HEK293T (cell line): Measurements from ENCODE around the gene SIT1.

Experiments used
- CTCF ChIA-PET: fragments of 350-600 bp; formaldehyde crosslinking; extraction: SDS; loops from one replicate; lab custom pipeline; 2021; ENCODE audit warnings: antibody characterized with exemption, inconsistent platforms; lab: Yijun Ruan, JAX
- POLR2A ChIA-PET: fragments of 350-600 bp; formaldehyde crosslinking; extraction: SDS; loops from one replicate; lab custom pipeline; 2020; ENCODE audit warnings: antibody characterized with exemption, inconsistent platforms; lab: Yijun Ruan, JAX
- DNase-seq: peaks from one replicate; pipeline ENCODE4 v3.0.0; 2012; ENCODE audit warnings: mixed read lengths; ENCODE audit errors: extremely low spot score
- ARNT ChIP-seq: fragments of 450-650 bp; IDR thresholded peaks from 2 replicates; pipeline ENCODE4 v1.6.1; 2017; ENCODE audit warnings: mild to moderate bottlenecking
- BHLHE40 ChIP-seq: fragments of 450-650 bp; IDR thresholded peaks from 2 replicates; pipeline ENCODE4 v1.6.1; 2016; ENCODE audit warnings: mild to moderate bottlenecking, moderate library complexity, borderline replicate concordance
- CTBP1 ChIP-seq: fragments of 450-650 bp; IDR thresholded peaks from 2 replicates; pipeline ENCODE4 v1.6.1; 2016; ENCODE audit warnings: borderline replicate concordance
- ELF4 ChIP-seq: fragments of 450-650 bp; IDR thresholded peaks from 2 replicates; pipeline ENCODE4 v1.6.1; 2017; ENCODE audit warnings: antibody characterized with exemption
- FOXA1 ChIP-seq: fragments of 450-650 bp; IDR thresholded peaks from 2 replicates; pipeline ENCODE4 v1.6.1; 2016; ENCODE audit warnings: mild to moderate bottlenecking
- FOXK2 ChIP-seq: fragments of 450-650 bp; IDR thresholded peaks from 2 replicates; pipeline ENCODE4 v1.6.1; 2016; ENCODE audit warnings: mild to moderate bottlenecking
- FOXM1 ChIP-seq: fragments of 450-650 bp; IDR thresholded peaks from 2 replicates; pipeline ENCODE4 v1.6.1; 2017; ENCODE audit warnings: mild to moderate bottlenecking, borderline replicate concordance
- HDGF ChIP-seq: fragments of 450-650 bp; IDR thresholded peaks from 2 replicates; pipeline ENCODE4 v1.6.1; 2017; ENCODE audit warnings: antibody characterized with exemption, borderline replicate concordance
- L3MBTL2 ChIP-seq: fragments of 450-650 bp; conservative IDR thresholded peaks from 2 replicates; pipeline ENCODE4 v1.6.1; 2016; ENCODE audit warnings: mild to moderate bottlenecking
- LEF1 ChIP-seq: fragments of 450-650 bp; IDR thresholded peaks from 2 replicates; pipeline ENCODE4 v1.6.1; 2017; ENCODE audit warnings: mild to moderate bottlenecking, borderline replicate concordance
- NFRKB ChIP-seq: fragments of 450-650 bp; IDR thresholded peaks from 2 replicates; pipeline ENCODE4 v1.6.1; 2016; ENCODE audit warnings: mild to moderate bottlenecking, moderate library complexity
- PKNOX1 ChIP-seq: fragments of 450-650 bp; IDR thresholded peaks from 2 replicates; pipeline ENCODE4 v1.6.1; 2016
- SP1 ChIP-seq: fragments of 450-650 bp; IDR thresholded peaks from 2 replicates; pipeline ENCODE4 v1.6.1; 2017
- SUZ12 ChIP-seq: fragments of 450-650 bp; IDR thresholded peaks from 2 replicates; pipeline ENCODE4 v1.6.1; 2016; ENCODE audit warnings: mild to moderate bottlenecking
- TARDBP ChIP-seq: fragments of 450-650 bp; IDR thresholded peaks from 2 replicates; pipeline ENCODE4 v1.6.1; 2016
- ZNF384 ChIP-seq: fragments of 450-650 bp; IDR thresholded peaks from 2 replicates; pipeline ENCODE4 v1.6.1; 2016

The SIT1 gene

GRCh38 chr9:35636135-35636876 lies 14.4 kb downstream of the SIT1 start:
- no peak for DNase-seq
- ChIA-PET POLR2A (no interaction called here), CTCF (no interaction called here)
- TF ChIP-seq HDGF (no peak), SP1 (no peak), ARNT (no peak), ZNF384 (no peak), FOXA1 (no peak), BHLHE40 (no peak), FOXM1 (no peak), ELF4 (no peak), LEF1 (no peak), FOXK2 (no peak), PKNOX1 (no peak), L3MBTL2 (no peak)

GRCh38 chr9:35635730-35636129 lies 15.0 kb downstream of the SIT1 start:
- ChIA-PET CTCF (interaction anchor here (0.7 kb wide), 1 partner anchor 640 kb away, joined by 3 read pairs; no protein-coding TSS in a partner anchor), POLR2A (no interaction called here)
- no peak for DNase-seq
- TF ChIP-seq SUZ12 (no peak), L3MBTL2 (no peak), FOXM1 (no peak), TARDBP (no peak), ZNF384 (no peak), BHLHE40 (no peak), FOXA1 (no peak), NFRKB (no peak), HDGF (no peak), SP1 (no peak), PKNOX1 (no peak), FOXK2 (no peak), CTBP1 (no peak), ARNT (no peak), LEF1 (no peak)

- POLR2A ChIA-PET = no interaction called here
- TF ChIP-seq NFRKB (no peak), ELF4 (no peak), LEF1 (no peak), PKNOX1 (no peak), FOXM1 (no peak), L3MBTL2 (no peak), SP1 (no peak), SUZ12 (no peak), BHLHE40 (no peak), TARDBP (no peak), ARNT (no peak)
- CTCF ChIA-PET = interaction anchor here (0.6 to 1.0 kb wide), 2 partner anchors 18 to 50 kb away, joined by 3 to 4 read pairs; no protein-coding TSS in a partner anchor
Measured at GRCh38 chr9:35629597-35629996, 21.1 kb downstream of the SIT1 start.

GRCh38 chr9:35628389-35628991 lies 22.2 kb downstream of the SIT1 start:
- TF ChIP-seq PKNOX1 (no peak), CTBP1 (no peak), BHLHE40 (no peak), FOXK2 (no peak), ELF4 (no peak), TARDBP (no peak), LEF1 (no peak), L3MBTL2 (no peak), ZNF384 (no peak), NFRKB (no peak), HDGF (no peak)
- POLR2A ChIA-PET = interaction anchor here (1.2 kb wide), 1 partner anchor 18 kb away, joined by 3 read pairs; no protein-coding TSS in a partner anchor
- CTCF ChIA-PET = interaction anchor here (1.0 kb wide), 1 partner anchor 17 kb away, joined by 4 read pairs; no protein-coding TSS in a partner anchor
- no peak for DNase-seq

More at GRCh38 chr9:35629597-35629996, 21.1 kb downstream of the SIT1 start:
- DNase-seq = no peak

- no peak for DNase-seq
- CTCF ChIA-PET = no interaction called here
- POLR2A ChIA-PET = no interaction called here
- TF ChIP-seq FOXA1 (no peak), BHLHE40 (no peak), ZNF384 (no peak), SUZ12 (no peak), FOXK2 (no peak), NFRKB (no peak), CTBP1 (no peak), TARDBP (no peak), ELF4 (no peak), FOXM1 (no peak), PKNOX1 (no peak), L3MBTL2 (no peak), LEF1 (no peak), ARNT (no peak), SP1 (no peak), HDGF (no peak)
Measured at GRCh38 chr9:35627575-35627974, 23.2 kb downstream of the SIT1 start.
